Measurements from ENCODE around the gene SUSD4. TPM values are rescaled to one million over a fixed set of nuclear protein-coding genes. Genes with fewer than 3 reads are reported as not detected.

Gene SUSD4
- total RNA-seq, 1 experiment from 2014 or later: 3.5 TPM

DNA sequence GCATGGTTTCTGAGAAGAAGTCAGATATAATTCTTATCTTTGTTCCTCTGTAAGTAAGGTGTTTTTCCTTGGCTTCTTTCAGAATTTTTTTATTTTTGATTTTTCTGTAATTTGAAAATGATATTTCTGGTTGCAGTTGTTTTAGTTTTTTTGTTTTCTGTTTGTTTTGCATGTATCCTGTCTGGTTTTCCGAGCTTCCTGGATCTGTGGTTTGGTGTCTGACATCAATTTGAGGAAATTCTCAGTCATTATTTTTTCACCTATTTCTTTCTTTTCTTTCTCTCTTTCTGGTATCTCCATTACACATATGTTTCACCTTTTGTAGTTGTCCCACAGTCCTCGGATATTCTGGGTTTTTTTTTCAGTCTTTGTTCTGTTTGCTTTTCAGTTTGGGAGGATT is 123.9 kb downstream of the SUSD4 start:
- Histone ChIP-seq H2BK5ac (ENCODE audit: insufficient read length, low read length) (no peak overlapping the region), H2AK5ac (ENCODE audit: insufficient read length, low read length) (no peak overlapping the region), H3K4ac (ENCODE audit: low read depth, low read length) (no peak overlapping the region), H3K18ac (ENCODE audit: insufficient read length, low read depth, low read length) (no peak overlapping the region), H3K23ac (ENCODE audit: insufficient read length, low read depth, low read length) (no peak overlapping the region), H3K4me1 (ENCODE audit: insufficient read depth, low read length) (no peaks in the 10 kb centered on the region), H4K8ac (replicated peaks; ENCODE audit: insufficient read length, low read depth, low read length) (no peak overlapping the region), H4K5ac (ENCODE audit: insufficient read length, low read depth, low read length) (no peak overlapping the region), H3K9me3 (ENCODE audit: control insufficient read depth, low read depth, low read length) (no peaks in the 10 kb centered on the region), H3K23me2 (ENCODE audit: insufficient read length, low read depth, low read length, poor library complexity, severe bottlenecking) (no peaks in the 10 kb centered on the region), H4K20me1 (ENCODE audit: control insufficient read depth, insufficient read depth, insufficient read length) (no peaks in the 10 kb centered on the region), H3K14ac (ENCODE audit: insufficient read depth, low read length) (no peak overlapping the region), H2BK20ac (ENCODE audit: low read depth, low read length, poor library complexity, severe bottlenecking) (no peak overlapping the region), H3K79me2 (ENCODE audit: insufficient read depth, low read length) (no peaks in the 10 kb centered on the region), H4K91ac (ENCODE audit: insufficient read length, low read depth, low read length) (no peak overlapping the region), H3K56ac (ENCODE audit: insufficient read length, low read depth, low read length) (no peak overlapping the region), H3K4me2 (ENCODE audit: insufficient read depth, insufficient read length, low read length) (no peak overlapping the region), H3K27me3 (ENCODE audit: insufficient read depth, low read length) (no peaks in the 10 kb centered on the region), H2AFZ (ENCODE audit: low read length) (no peak overlapping the region), H2BK120ac (ENCODE audit: low read depth, low read length, poor library complexity, severe bottlenecking) (no peak overlapping the region), H3K9ac (ENCODE audit: extremely low read depth, insufficient read length, low read length) (no peak overlapping the region), H3K27ac (ENCODE audit: insufficient read length, low read depth, low read length) (no peak overlapping the region), H2BK15ac (ENCODE audit: low read depth, low read length) (no peak overlapping the region), H3T11ph (ENCODE audit: low read length) (no peak overlapping the region), H2BK12ac (ENCODE audit: insufficient read length, low read depth, low read length) (no peak overlapping the region), H3K79me1 (ENCODE audit: insufficient read depth, low read depth, low read length, poor library complexity, severe bottlenecking) (no peaks in the 10 kb centered on the region)
- Mint-ChIP-seq H3K4me1 (no peaks in the 10 kb centered on the region), H3K27me3 (ENCODE audit: low read depth) (peaks cover 7% of the 10 kb centered on the region), H3K27ac (no peak overlapping the region), H3K4me3 (no peak overlapping the region), H3K36me3 (ENCODE audit: insufficient read depth in 1 of 3, low read depth in 3 of 3) (no peaks in the 10 kb centered on the region), H3K9me3 (peaks cover 0 to 6% of the 10 kb centered on the region in 2 experiments; a peak in 4 of 5 replicates)
- TF ChIP-seq, protein P1, sequence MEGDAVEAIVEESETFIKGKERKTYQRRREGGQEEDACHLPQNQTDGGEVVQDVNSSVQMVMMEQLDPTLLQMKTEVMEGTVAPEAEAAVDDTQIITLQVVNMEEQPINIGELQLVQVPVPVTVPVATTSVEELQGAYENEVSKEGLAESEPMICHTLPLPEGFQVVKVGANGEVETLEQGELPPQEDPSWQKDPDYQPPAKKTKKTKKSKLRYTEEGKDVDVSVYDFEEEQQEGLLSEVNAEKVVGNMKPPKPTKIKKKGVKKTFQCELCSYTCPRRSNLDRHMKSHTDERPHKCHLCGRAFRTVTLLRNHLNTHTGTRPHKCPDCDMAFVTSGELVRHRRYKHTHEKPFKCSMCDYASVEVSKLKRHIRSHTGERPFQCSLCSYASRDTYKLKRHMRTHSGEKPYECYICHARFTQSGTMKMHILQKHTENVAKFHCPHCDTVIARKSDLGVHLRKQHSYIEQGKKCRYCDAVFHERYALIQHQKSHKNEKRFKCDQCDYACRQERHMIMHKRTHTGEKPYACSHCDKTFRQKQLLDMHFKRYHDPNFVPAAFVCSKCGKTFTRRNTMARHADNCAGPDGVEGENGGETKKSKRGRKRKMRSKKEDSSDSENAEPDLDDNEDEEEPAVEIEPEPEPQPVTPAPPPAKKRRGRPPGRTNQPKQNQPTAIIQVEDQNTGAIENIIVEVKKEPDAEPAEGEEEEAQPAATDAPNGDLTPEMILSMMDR (conservative IDR thresholded peaks at IDR 0.05): no peak
- DNase-seq: no peak
- WGBS (ENCODE audit: extremely low coverage, insufficient read length, low lambda C conversion rate): no CpG with 5 or more reads among the region's 2 CpGs
